Natural killer cell (primary cell): Measurements from ENCODE around the gene MRPL14. TPM values are rescaled to one million over a fixed set of nuclear protein-coding genes. Genes with fewer than 3 reads are reported as not detected.

Experiments
- ATAC-seq, 3 donors: fragments of 150-1000 bp in 2 of 3; fragments of 200-7000 bp in 1 of 3; cut with Tn5 transposase; 1 replicate in 1 of 3; 2 replicates in 2 of 3; pipeline ENCODE4 v1.10.0; 2021; ENCODE audit warnings: mild to moderate bottlenecking in 2 of 3, moderate library complexity in 2 of 3
- DNase-seq, 2 donors: peaks; one replicate each; pipeline versions ENCODE4 v3.0.0 to v3.0.0-alpha.2; 2013 to 2021; ENCODE audit warnings: mixed read lengths in 1 of 2
- H3K27ac ChIP-seq: one replicate; pipeline ENCODE4 v1.5.1; 2013; ENCODE audit warnings: mild to moderate bottlenecking, low read length
- H3K27me3 ChIP-seq: one replicate; pipeline ENCODE4 v1.6.1; 2013; ENCODE audit warnings: low read length; ENCODE audit not compliant: control insufficient read depth, insufficient read depth
- H3K36me3 ChIP-seq: one replicate; pipeline ENCODE4 v1.6.1; 2013; ENCODE audit warnings: low read length; ENCODE audit not compliant: control insufficient read depth, insufficient read depth
- H3K4me1 ChIP-seq: one replicate; pipeline ENCODE4 v1.6.1; 2013; ENCODE audit warnings: low read length; ENCODE audit not compliant: control insufficient read depth, insufficient read depth
- H3K4me3 ChIP-seq: one replicate; pipeline ENCODE4 v1.5.1; 2013; ENCODE audit warnings: low read length
- H3K9me3 ChIP-seq: one replicate; pipeline ENCODE4 v1.6.1; 2013; ENCODE audit warnings: low read length; ENCODE audit not compliant: control insufficient read depth, insufficient read depth
- H3K27ac Mint-ChIP-seq, 2 donors: one replicate each; pipeline ENCODE4 v1.8.0; 2022; ENCODE audit warnings: mild to moderate bottlenecking in 2 of 2, mixed read lengths in 2 of 2, moderate library complexity in 1 of 2
- H3K27me3 Mint-ChIP-seq, 2 donors: one replicate each; pipeline ENCODE4 v1.8.0; 2022; ENCODE audit warnings: low read depth in 2 of 2, mixed read lengths in 2 of 2
- H3K36me3 Mint-ChIP-seq: one replicate; pipeline ENCODE4 v1.8.0; 2022; ENCODE audit warnings: mixed read lengths
- H3K4me1 Mint-ChIP-seq, 2 donors: one replicate each; pipeline ENCODE4 v1.8.0; 2022; ENCODE audit warnings: mixed read lengths in 2 of 2
- H3K4me3 Mint-ChIP-seq: one replicate; pipeline ENCODE4 v1.8.0; 2022; ENCODE audit warnings: mild to moderate bottlenecking, moderate library complexity, mixed read lengths
- H3K9me3 Mint-ChIP-seq, 2 donors: one replicate each; pipeline ENCODE4 v1.8.0; 2022; ENCODE audit warnings: mixed read lengths in 2 of 2
- WGBS: methylation state at CpG from one replicate; pipeline ENCODE4 v1.1.7; 2013; ENCODE audit warnings: missing lambda C conversion rate; ENCODE audit not compliant: insufficient coverage; 5-methylcytosine and 5-hydroxymethylcytosine counted together
- intact Hi-C: fragments of 100-400 bp; cut with micrococcal nuclease; formaldehyde crosslinking; loops from one replicate; pipeline ENCODE4 v1.14.2; 2022
- total RNA-seq, 4 donors: library from RNA; stranded (reverse); fragments of 120-200 nt in 1 of 4; gene quantifications; one replicate each; pipeline versions ENCODE4 v1.2.3 to v1.2.4, GENCODE V29; 2013 to 2022
- TF ChIP-seq, protein P1 (sequence below): fragments of 200-600 bp; IDR thresholded peaks from one replicate; pipeline ENCODE4 v1.8.0; 2022; ENCODE audit warnings: antibody characterized with exemption

MRPL14 gene
- 10 to 100 TPM; 14.9 to 16.2 (median 16.0) TPM for total RNA-seq
- total RNA-seq (2013): 29.0 TPM

DNA sequence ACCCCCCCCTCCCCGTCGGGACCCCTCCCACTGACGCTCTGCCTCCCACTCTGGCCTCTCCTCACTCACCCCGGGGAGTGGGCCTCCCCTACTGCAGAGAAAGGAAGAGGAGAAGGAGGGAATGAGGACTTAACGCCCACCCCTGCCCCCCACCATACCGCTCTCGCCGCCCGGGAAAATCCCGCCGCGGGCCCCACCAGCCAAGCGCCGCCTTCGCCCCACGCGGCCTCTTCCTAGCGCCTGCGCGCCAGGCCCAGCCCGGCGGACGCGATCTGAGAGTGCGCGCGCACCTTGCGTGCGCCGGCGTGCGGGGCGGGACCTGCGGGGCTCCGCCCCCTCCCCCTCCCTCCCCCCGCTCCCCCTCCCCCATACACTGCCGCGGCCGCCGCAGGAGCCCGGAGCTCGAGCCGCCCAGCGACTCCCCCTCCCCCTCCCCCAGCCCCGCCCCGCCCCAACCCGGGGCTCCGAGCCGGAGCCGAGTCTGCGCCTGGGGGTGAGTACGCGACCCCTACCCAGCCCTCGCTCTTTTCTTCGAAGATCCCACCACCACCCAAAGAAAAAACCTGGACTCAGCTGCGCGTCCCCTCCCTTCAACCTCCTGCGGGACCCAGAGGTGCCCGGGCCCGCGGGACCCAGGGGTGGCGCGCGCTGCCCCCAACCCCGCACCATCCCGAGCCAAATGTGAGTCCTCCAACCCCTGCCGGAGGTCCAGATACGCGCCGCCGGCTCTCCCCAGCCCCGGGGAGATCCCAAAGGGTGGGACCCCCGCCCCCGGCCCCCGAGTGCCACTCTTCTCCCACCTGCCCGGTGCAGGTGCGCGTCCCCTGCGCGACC is at the start of gene MRPL14, which contains the start of gene TMEM63B:
Gene MRPL14 (minus strand): TSS at position 267 of the 834 bp plus-strand sequence. CDS start 10,841 bp downstream, outside the sequence.
Gene TMEM63B (plus strand): TSS at position 369 of the 834 bp plus-strand sequence. CDS start 7,031 bp downstream, outside the sequence.
- Mint-ChIP-seq H3K27ac (peak within 1 kb of the TSS; percentile 97 to 100), H3K27me3 (no peaks in the 10 kb centered on the region), H3K36me3 (no peaks in the 10 kb centered on the region), H3K4me1 (peaks cover 51 to 54% of the 10 kb centered on the region in 2 donors), H3K9me3 (no peaks in the 10 kb centered on the region), H3K4me3 (peak within 1 kb of the TSS; percentile 96)
- WGBS: under 1% methylated on average over 54 of the region's 80 CpGs
- peak; percentile 91 to 97 for DNase-seq
- peak; percentile 84 to 89 (median 87) for ATAC-seq
- intact Hi-C loops: no loop called here
- peak within 1 kb of the TSS; percentile 89 for H3K27ac ChIP-seq
- H3K4me1 ChIP-seq: peaks cover 46% of the 10 kb centered on the region
- H3K9me3 ChIP-seq: no peaks in the 10 kb centered on the region
- TF ChIP-seq, protein P1, sequence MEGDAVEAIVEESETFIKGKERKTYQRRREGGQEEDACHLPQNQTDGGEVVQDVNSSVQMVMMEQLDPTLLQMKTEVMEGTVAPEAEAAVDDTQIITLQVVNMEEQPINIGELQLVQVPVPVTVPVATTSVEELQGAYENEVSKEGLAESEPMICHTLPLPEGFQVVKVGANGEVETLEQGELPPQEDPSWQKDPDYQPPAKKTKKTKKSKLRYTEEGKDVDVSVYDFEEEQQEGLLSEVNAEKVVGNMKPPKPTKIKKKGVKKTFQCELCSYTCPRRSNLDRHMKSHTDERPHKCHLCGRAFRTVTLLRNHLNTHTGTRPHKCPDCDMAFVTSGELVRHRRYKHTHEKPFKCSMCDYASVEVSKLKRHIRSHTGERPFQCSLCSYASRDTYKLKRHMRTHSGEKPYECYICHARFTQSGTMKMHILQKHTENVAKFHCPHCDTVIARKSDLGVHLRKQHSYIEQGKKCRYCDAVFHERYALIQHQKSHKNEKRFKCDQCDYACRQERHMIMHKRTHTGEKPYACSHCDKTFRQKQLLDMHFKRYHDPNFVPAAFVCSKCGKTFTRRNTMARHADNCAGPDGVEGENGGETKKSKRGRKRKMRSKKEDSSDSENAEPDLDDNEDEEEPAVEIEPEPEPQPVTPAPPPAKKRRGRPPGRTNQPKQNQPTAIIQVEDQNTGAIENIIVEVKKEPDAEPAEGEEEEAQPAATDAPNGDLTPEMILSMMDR: no peak
- H3K27me3 ChIP-seq: no peaks in the 10 kb centered on the region
- H3K4me3 ChIP-seq: peak within 1 kb of the TSS; percentile 89
- H3K36me3 ChIP-seq: no peaks in the 10 kb centered on the region

DNA sequence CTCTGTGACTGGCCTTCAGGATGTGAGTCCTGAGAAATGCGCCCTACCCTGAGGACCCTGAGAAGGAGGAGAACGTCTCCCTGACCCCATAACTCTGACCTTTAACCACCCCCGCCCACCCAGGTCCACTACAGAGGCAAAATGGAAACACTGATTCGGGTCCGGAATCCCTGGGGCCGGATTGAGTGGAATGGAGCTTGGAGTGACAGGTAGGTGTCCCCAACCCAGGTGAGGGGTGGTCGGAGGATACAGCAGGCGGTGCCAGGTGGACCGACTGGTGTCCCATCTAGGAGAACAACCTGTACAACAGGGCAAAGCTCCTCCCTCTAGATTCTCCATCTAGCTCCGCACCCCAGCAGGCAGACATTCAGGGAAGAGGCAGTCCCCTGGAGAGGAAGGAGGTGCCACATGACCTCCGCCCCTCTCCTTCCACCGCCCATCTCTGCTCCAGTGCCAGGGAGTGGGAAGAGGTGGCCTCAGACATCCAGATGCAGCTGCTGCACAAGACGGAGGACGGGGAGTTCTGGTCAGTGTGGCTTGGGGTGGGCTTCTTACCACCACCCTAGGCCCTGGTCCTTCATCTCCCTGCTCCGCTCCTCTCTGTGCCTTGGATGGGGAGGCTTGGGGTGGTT is 49.0 kb upstream of the MRPL14 start:
- Mint-ChIP-seq H3K27ac (peak overlapping the region in 1 of 2 donors; percentile 76), H3K36me3 (no peaks in the 10 kb centered on the region), H3K4me1 (peaks cover 12 to 23% of the 10 kb centered on the region in 2 donors), H3K4me3 (no peak overlapping the region), H3K27me3 (peaks cover 3 to 6% of the 10 kb centered on the region in 2 donors), H3K9me3 (no peaks in the 10 kb centered on the region)
- intact Hi-C loops: no loop called here
- Histone ChIP-seq H3K27me3 (no peaks in the 10 kb centered on the region), H3K4me3 (no peak overlapping the region), H3K4me1 (peaks cover 22% of the 10 kb centered on the region), H3K27ac (no peak overlapping the region), H3K9me3 (no peaks in the 10 kb centered on the region), H3K36me3 (no peaks in the 10 kb centered on the region)
- TF ChIP-seq, protein P1: no peak
- WGBS: 88% methylated on average over 11 of the region's 15 CpGs
- no peak for DNase-seq
- no peak for ATAC-seq

DNA sequence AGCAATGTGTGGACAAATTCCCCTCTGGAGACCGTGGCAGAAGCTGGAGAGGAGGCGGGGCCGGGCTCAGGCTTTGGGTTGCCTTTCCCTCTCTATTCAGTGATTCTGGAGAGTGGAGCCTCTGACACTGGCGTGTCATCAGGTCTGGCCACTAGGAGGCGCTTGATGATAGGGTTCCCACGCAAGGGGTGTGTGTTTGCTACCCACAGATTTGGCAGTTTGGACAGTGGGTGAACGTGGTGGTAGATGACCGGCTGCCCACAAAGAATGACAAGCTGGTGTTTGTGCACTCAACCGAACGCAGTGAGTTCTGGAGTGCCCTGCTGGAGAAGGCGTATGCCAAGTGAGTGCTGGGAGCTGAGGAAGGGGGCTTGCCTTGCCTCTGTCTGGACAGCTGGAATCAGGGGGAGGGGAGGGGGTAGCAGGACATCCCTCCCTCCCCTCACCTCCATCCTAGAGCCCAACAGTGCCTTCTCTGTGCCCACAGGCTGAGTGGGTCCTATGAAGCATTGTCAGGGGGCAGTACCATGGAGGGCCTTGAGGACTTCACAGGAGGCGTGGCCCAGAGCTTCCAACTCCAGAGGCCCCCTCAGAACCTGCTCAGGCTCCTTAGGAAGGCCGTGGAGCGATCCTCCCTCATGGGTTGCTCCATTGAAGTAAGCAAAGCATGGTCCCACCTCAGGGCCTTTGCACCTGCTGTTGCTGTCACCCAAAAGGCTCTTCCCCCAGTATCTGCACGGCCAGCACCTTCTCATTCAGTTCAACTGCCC is 45.7 kb upstream of the MRPL14 start:
- peaks cover 12 to 20% of the 10 kb centered on the region in 2 donors for H3K4me1 Mint-ChIP-seq
- intact Hi-C loops: loop anchor here (1.0 to 5.0 kb wide), 4 partner anchors 49 to 165 kb away; partner anchors contain the start of genes SLC29A1 and SLC35B2
- ATAC-seq: peak; percentile 63 to 77 (median 67)

More for the DNA sequence above, 45.7 kb upstream of the MRPL14 start:
- Mint-ChIP-seq H3K4me3 (no peak overlapping the region), H3K27me3 (peaks cover 3 to 6% of the 10 kb centered on the region in 2 donors), H3K36me3 (no peaks in the 10 kb centered on the region), H3K9me3 (no peaks in the 10 kb centered on the region), H3K27ac (no peak overlapping the region)
- no peak overlapping the region for H3K4me3 ChIP-seq
- no peaks in the 10 kb centered on the region for H3K27me3 ChIP-seq
- H3K27ac ChIP-seq: no peak overlapping the region
- 28% methylated on average over 15 of the region's 15 CpGs for WGBS
- peak; percentile 71 to 84 for DNase-seq
- no peaks in the 10 kb centered on the region for H3K9me3 ChIP-seq
- H3K4me1 ChIP-seq: peaks cover 22% of the 10 kb centered on the region
- TF ChIP-seq, protein P1: peak; percentile 93
- no peaks in the 10 kb centered on the region for H3K36me3 ChIP-seq
